Measurements from ENCODE around the gene TGFB2. TPM values are rescaled to one million over a fixed set of nuclear protein-coding genes. Genes with fewer than 3 reads are reported as not detected.

The TGFB2 gene
- total RNA-seq, 1 donor: 36.3 TPM

- no peak overlapping the region for H3K4me3 ChIP-seq (ENCODE audit: low read depth, low read length)
- TF ChIP-seq CTCF (IDR thresholded peaks at IDR 0.05; ENCODE audit: insufficient read depth, low read depth, low read length): no peak
- DNase-seq (ENCODE audit: low read depth): no peak
Observed at GRCh38 chr1:218365226-218365999, 20.3 kb downstream of the TGFB2 start.

- H3K4me3 ChIP-seq (ENCODE audit: low read depth, low read length): no peak overlapping the region
- DNase-seq (ENCODE audit: low read depth): no peak
- TF ChIP-seq CTCF (IDR thresholded peaks at IDR 0.05; ENCODE audit: insufficient read depth, low read depth, low read length): no peak
Observed at GRCh38 chr1:218366322-218367052, 21.4 kb downstream of the TGFB2 start.

- H3K4me3 ChIP-seq (ENCODE audit: low read depth, low read length): no peak overlapping the region
- TF ChIP-seq CTCF (IDR thresholded peaks at IDR 0.05; ENCODE audit: insufficient read depth, low read depth, low read length): no peak
- no peak for DNase-seq (ENCODE audit: low read depth)
Observed at GRCh38 chr1:218367118-218367517, 22.0 kb downstream of the TGFB2 start.

- TF ChIP-seq CTCF (IDR thresholded peaks at IDR 0.05; ENCODE audit: insufficient read depth, low read depth, low read length): no peak
- no peak overlapping the region for H3K4me3 ChIP-seq (ENCODE audit: low read depth, low read length)
- no peak for DNase-seq (ENCODE audit: low read depth)
Observed at GRCh38 chr1:218368686-218369085, 23.6 kb downstream of the TGFB2 start.

GRCh38 chr1:218369688-218370511, 24.8 kb downstream of the TGFB2 start:
- no peak overlapping the region for H3K4me3 ChIP-seq (ENCODE audit: low read depth, low read length)
- TF ChIP-seq CTCF (IDR thresholded peaks at IDR 0.05; ENCODE audit: insufficient read depth, low read depth, low read length): no peak
- DNase-seq (ENCODE audit: low read depth): peak; percentile 86

- H3K4me3 ChIP-seq (ENCODE audit: low read depth, low read length): no peak overlapping the region
- DNase-seq (ENCODE audit: low read depth): peak; percentile 86
- TF ChIP-seq CTCF (IDR thresholded peaks at IDR 0.05; ENCODE audit: insufficient read depth, low read depth, low read length): no peak
Observed at GRCh38 chr1:218371927-218372672, 27.0 kb downstream of the TGFB2 start.

Measured in fibroblast of villous mesenchyme (primary cell).